GM04504 (cell line): Measurements from ENCODE around the gene SLC39A9.

ENCODE experiments used
- DNase-seq: peaks from one replicate; pipeline ENCODE4 v3.0.0-alpha.2; 2012; ENCODE audit warnings: low read depth

SLC39A9 gene, protein sequence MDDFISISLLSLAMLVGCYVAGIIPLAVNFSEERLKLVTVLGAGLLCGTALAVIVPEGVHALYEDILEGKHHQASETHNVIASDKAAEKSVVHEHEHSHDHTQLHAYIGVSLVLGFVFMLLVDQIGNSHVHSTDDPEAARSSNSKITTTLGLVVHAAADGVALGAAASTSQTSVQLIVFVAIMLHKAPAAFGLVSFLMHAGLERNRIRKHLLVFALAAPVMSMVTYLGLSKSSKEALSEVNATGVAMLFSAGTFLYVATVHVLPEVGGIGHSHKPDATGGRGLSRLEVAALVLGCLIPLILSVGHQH

DNA sequence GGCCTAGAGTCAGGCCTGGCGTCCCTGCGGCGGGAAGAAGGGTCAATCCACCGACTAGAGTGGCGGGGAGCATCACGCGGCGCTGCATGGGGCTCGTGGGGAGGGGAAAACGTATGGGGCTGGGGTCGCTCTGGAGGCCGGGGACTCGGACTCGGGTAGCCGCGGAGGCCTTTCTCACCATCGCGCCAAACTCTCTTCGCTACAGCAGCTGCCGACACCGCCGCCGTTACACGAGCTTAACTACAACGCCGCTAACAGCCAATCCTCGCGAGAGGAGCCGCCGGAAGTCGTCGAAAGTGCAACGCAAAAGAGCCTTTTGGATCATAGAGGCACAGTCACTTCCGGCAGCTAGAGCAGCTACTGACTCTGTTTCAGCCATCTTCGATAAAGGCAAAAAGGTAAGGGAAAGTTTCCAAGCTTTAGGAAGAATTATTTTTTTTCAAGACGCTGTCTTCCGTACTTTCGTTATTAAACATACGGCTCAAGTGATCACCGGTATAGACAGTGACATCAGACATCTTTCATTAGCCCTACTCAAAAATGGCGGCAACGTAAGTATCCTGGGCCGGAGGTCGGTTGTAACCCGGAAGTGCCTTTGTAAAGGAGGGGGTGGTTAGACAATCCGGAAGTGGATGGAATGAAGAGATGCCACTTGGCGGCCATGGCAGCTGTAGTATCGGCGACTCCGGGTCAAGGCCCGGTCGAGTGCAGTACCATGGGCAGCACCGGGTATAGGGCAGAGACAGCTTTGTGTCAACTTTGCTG is at the start of gene SLC39A9, which contains the start of gene ERH:
TSS of gene SLC39A9 (plus strand) at position 640 of the 765 bp plus-strand sequence. CDS start 678 bp downstream, outside the sequence.
TSS of gene ERH (minus strand) at position 247 of the 765 bp plus-strand sequence. CDS start at position 181, 66 bp downstream.
- peak; percentile 93 for DNase-seq

DNA sequence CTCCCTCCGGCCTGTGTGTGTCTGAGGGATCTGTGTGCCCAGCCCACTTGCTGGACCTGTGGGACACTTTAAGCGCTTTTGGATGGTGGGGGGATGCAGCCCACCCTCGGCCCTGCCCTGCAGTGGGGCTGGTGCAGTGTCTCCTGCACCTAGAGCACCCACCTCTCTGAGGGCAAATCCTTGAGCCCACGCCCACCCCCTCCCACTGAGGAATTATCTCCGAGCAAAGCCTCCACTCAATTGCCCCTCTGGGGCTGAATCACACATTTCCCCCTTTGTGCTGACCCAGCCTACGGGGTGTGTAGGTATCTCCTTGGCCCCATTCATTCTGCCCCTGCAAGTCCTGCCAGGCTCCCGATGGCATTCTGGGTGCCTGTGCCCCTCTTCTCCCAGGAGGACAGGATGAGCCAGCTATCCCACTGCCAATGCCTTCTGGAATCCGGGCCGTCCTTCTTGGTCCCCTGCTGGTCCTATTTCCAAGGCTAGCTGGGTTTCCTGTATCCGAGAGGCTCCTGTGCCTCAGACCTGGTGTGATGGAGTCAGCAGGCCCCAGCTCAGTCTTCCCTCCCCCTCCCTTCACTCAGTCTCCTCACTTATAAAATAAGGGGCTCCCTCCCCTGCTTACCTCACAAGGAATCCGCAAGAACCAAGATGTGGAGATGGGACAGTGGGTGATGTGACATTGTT is 49.3 kb upstream of the SLC39A9 start:
- no peak for DNase-seq

DNA sequence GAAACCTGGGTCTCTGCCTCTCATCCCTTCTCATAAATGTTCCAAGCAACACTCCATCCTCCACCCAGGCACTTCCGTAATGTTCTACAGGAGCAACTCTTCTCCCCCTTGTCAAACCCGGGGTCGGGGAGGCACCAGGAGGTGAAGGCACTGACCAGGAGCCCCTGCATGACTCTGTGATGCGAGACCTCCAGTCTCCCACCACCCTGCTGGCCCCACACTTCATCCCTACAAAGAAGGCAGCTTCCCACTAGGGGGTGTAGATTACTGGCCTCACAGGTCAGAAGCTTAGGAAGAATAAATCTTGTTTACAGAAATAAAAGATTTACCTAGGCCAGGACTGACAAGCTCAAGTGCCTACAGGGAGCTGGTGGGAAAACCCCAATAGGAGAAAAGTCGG is 47.6 kb upstream of the SLC39A9 start:
- DNase-seq, result no peak

DNA sequence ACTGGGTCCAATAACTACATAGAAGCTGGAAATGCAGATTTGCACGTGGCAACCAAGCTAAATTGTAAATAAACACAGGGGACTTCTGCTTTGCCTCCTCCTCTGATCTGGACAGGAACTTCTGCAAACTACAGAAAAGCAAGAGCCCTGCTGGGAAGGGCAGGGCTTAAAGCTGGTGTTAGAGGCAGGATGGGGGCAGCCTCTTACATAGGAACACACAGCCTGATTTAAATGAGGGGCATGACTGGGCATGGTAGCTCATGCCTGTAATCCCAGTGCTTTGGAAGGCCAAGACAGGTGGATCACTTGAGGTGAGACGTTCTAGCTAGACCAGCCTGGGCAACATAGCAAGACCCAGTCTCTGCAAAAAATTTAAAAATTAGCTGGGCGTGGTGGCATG is 47.1 kb upstream of the SLC39A9 start:
- no peak for DNase-seq

DNA sequence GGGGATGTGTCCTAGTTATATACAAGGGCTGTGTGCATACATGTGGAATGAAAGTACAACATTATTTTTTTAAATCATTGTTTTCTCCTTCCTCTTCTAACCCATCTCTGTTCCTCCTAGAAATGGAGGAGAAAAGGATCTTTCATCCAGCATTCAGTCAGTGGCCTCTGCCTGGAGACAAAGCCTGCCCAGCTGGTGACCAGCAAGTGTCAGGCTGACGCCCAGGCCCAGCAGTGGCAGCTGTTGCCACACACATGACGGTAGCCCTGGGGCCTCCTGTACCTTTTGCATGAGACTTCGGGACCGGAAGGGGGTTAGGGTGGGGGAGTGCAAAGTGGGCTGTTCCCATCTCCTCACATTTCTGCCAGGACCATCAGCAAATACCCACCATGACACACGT is 46.6 kb upstream of the SLC39A9 start:
- no peak for DNase-seq

DNA sequence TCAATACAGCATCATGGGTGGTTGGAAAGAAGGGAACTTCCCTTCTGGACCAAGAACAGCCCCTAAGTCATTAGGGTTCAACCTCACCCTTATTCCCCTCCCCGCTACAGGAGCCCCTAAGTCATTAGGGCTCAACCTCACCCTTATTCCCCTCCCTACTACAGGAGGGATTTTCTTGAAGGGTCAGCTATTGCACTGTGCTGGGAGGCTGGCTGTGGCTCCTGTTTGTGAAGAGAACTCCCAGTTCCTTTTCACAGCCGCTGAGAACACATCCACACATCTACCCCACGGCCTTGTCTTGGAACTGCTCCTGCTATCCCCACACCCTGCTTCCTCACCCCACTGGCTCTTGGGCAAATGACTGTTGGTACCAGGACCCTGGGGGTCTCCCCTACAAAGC is 45.3 kb upstream of the SLC39A9 start:
- no peak for DNase-seq

DNA sequence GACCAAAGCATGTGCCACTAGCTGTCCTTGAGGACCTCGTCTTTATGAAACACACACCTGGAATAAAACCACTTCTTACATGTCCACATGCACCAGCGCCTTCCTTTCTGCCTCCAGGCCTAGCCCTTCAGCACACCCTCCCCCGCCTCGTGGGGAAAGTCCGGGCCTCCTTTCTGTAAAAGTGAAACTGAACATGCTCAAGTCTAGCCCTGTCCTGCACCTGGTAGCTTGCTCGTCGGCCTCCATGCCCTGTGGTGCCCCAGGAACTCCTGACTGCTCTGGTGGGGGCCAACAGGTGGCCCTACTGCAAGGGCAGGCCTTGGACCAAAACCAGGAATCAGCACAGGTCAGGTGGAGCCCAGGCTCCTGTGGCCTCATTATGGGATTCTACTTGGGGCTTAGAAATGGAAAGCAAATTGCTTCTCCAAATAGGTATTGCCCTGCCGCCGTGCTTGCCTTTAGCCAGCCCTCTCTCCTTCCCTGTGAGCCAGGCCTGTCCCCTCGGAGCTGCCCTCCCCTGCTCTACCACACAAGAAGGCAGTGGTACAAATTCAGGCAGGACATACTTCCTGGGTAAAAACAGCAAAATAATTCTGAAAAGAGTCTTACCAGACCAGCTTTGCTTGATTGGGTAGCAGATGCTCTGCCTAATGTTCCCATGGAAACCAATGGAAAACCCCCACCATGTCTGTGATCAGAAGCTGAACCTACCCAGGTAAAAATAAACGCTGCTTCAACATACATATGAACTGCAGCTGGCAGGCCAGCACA is 43.9 kb upstream of the SLC39A9 start:
- no peak for DNase-seq

DNA sequence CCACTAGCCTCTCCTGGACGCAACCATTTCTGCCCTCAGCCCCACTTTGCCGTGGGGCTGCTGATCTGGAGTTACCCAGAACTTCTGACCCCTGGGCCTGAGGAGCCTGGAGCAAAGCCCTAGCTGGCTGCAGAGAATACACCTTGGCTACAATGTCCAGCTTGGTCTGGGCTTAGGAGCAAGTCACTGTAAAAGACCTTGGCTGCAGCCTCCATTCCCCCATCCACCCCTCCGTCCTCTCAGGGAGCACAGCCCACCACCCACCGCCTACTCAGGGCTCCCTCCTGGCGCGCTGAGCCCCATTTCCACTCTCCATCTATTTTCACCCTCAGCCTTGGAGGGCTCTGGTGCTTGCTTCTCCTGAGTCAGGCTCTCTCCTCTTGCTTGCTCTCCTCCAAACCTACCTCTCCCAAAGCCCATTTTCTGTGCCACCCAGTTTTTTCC is 43.3 kb upstream of the SLC39A9 start:
- DNase-seq, result no peak

DNA sequence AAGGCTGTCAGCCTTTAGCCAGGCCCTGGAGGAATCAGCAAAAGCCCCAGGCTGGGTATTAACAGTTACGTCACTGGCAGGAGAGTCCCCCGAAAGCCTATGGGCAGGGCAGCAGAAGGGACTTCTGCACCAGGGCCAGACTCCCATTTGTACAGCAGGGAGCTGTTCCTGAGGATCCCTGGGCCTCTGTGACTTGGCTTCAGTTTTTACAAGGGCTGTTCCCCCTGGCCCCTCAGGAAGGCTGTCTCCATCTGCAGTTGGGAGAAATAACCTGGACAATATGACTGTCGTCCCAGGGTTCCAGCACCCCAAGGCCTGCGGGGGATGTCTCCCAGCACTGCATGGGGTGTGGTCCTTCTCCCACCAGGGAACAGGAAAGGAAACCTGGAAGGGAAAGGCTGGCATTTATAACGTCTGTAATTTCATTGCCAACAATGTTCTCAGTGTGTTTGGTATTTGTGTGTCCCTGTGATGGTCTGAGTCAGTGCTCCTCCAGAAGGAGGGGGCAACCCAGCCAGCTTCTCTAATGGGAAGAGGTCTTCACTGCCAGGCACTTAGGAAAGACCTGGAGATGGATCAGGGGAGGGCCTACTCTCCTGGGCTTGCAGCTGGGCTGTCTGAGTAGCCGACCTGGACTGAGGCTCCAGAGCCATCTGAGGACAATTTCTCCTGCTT is 42.7 kb upstream of the SLC39A9 start:
- DNase-seq, result peak; percentile 66

DNA sequence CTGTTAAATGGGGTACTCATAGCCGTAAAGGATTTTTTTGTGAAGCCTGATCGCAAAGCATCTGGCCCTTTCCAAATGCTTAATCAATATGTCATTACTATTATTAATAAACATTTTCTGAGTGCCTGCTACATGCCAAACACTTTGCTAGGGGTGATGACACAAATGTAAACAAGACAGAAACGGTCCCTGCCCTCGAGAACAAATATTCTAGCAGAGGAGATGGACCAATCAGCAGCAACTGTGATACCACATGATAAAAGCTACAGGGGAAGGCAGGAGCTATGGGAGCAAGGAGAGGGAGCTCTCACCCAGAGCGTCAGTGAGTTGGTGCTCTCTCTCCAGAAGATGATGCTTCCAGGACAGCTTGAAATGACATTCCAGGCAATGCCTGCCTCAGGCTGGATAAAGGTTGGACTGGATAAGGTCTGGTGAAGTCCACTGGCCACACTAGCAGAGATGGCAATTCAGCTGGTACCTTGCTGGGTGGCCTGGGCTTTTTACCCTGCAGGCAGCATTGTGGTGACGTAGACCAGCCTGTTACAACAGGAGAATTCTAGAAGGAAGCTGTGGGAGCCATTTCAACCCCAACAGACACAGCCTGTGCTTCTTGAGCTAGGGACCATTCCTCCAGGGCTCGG is 41.5 kb upstream of the SLC39A9 start:
- no peak for DNase-seq

DNA sequence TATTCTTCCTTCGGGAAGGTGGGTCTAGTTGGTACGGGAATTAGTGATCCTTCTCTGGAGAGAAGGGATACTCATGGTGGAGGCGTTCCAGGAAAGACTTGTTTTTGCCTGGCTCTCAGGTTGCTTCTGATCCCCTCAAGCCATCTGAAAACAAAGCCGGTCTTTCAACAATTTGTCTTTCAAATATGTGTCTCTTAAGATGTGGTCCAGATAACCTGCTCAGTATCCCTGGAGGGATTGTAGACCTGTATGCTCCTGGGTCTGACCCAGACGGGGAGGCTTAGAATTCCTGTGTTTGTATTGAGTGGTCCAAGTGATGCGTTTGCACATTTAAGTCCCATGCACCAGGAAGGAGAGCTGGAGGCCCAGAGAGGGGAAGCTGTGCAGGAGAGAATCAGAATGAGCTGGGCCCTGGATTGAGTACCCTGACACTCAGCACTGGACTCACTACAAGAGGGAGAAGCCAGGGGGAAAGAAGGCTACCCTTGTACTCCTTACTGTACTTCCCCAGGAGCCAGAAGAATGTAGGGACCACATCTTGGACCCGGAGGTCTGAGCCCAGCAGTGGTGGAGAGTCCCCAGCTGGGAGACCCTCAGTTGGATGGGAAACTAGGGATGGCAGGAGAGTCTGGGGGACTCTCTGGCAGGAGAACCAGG is 40.8 kb upstream of the SLC39A9 start:
- DNase-seq, result no peak

DNA sequence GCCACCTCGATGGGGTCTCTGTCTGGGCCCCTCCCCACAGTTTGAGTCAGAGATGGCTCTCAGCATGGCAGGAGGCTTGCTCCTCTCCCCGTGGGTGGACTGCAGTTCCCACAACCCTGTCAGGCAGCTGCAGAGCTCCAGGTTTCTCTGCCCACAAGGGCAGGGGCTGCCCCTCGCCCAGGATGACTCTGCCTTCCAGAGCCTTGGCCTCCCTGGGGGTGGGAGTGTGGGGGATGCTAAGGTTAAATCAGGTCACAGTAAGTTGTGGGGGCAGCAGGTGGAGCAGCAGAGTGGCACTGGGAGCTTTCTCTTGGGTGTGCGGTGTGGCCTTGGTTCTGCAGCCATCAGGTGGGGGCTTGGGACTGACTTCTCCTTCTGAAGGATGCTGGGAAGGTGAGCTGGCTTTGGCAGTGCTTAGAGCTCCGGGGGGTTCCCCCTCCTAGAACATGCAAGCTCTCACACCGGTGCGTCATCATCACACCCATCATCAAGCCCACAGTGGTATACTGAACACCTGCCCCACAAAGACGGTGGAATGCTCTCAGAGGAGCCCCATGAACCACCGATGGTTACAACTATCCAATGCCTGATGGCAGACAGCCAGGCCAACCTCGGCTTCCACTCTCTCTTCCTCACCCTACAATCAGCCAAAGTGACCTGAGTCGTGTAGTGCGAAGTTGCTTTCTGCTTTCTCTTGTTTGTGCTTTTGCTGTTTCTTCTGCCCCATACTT is 40.1 kb upstream of the SLC39A9 start:
- DNase-seq, result no peak

DNA sequence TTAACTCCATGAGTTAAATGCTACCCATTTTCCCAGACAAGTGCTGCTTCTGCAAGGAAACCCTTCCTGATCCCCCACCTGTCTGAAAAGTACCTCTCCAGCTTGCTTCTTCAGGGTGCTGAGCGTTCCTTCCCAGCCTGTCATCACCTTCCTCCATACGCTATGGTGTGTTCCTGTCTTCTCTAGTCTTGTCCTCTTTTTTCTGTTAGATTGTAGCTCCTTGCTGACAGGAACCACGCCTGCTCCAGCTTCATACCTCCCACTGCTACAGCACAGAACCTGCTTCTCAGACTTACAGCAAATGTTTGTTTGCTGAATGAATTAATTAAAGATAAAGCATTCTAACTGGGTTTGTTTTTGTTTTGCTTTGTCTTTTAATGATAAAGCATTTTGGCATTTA is 39.5 kb upstream of the SLC39A9 start:
- DNase-seq, result no peak

DNA sequence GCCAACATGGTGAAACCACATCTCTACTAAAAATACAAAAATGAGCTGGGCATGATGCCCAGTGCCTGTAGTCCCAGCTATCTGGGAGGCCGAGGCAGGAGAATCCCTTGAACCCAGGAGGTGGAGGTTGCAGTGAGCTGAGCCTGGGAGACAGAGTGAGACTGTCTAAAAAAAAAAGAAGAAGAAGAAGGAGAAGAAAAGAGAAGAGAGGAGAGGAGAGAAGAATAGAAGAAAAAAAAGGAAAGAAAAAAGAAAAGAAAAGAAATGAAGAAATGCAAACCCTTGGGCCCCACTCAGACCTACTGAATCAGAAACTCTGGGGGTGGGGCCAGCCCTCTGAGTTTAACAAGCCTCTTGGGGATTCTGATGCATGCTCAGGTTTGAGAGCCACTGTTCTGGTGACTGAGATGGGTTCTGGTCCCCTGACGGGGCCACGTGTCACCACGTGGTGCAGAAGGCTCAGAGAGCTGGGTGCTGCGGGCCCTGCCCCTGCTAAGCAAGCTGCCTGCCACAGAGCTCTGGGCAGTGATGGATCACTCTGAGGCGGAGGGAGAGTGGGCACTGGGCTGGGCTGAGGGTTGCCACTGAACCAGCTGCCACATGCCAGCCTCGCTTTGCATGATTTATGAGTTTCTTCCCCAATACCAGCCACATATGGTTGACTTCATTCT is 37.9 kb upstream of the SLC39A9 start:
- DNase-seq, result no peak

DNA sequence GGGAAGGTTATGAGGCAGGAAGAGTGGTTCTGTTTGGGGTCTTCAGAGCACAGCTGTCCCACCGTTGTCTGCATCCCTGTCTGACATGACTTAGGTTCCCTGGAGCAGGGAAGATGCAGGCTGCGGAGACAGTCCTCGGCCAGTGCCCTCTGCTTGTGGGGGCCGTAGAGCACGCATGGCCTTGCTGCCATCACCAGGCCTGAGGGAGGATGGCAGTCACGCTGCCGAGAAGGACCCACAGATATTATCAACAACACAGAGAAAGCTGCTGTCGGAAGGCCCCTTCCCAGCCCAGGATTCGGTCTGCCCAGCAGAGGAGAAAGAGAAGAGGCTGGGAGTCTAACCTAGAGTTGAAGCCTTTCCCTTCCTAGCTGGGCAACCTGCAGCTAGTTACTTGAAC is 35.4 kb upstream of the SLC39A9 start:
- no peak for DNase-seq

DNA sequence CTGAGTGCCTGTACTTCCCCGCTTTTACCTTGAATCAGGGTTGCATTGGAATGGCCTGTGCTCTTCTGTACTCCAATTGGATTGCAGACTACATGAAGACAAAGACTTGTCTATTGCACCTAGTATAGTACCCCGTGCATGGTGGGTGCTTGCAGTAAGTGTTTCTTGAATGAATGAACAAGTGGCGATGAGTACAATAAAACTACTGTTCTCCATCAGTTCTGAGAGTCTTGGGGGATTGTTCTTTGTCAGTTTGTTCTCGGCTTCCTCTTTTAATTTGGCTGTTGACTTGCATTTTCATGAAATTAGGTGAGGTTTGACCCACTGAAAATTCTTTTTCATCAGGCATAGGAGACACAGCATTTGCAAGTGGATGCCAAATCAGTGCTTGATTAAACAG is 34.5 kb upstream of the SLC39A9 start:
- DNase-seq, result no peak

DNA sequence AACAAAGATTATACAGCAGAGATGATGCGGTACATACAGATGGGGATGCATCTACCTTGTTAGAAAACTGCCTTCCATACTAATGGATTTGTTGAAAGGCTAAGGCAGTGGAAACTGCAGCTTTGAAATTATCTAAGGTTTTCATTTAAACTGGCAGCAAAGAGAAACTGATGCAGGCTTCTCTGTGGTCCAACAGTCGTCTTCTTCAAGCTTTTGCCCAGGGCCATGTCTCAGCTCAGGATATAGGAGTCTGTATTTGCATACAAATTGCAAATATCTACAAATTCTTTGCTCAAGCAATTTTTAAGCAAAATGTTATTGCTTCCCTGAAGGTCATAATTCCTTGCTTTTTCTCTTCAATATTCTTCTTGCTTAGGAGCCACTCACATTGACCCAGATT is 34.1 kb upstream of the SLC39A9 start:
- DNase-seq, result no peak

DNA sequence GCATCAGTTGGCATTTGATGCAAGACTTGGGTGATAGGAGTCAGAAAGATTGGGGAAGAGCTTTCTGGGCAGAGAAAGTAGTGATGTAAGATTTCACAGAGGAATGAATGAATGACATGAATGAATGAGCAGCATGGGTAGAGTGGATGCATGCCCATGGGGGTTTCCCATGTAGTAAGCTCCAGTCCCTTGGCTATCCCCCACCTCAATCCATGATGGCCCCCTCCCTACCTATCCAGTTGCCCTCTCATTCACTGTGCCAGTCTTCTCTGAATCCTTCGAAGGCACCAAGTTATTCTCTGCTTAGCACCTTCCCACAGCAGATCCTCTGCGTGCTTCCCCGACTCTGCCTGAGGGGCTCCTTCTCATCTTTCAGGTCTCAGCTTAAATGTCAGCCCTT is 32.4 kb upstream of the SLC39A9 start:
- DNase-seq, result no peak

DNA sequence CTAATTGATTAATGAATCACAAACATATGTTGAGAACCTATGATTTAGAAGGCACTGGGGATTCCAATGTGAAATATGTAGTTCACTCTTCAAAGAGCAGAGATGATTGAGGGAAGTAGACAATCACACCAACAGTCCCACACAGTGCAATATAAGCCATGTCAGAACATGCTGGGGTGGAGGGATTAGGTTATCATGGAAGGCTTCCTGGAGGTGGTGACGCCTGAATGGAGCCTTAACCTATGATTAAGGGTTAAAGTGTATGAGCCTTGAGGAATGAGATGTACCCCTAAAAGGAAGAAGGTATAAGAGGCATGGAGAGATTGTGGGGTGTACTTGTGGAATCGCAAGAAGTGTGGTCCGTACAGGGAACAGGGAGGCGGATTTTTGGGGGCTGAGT is 31.7 kb upstream of the SLC39A9 start:
- no peak for DNase-seq
